ENCODE results near the gene ADGRV1.
"Not testable (repeated sequence)": the region's sequence is repeated elsewhere in the genome, so short reads cannot be mapped to it uniquely, and the experiment has no call there.

The ADGRV1 gene

DNA sequence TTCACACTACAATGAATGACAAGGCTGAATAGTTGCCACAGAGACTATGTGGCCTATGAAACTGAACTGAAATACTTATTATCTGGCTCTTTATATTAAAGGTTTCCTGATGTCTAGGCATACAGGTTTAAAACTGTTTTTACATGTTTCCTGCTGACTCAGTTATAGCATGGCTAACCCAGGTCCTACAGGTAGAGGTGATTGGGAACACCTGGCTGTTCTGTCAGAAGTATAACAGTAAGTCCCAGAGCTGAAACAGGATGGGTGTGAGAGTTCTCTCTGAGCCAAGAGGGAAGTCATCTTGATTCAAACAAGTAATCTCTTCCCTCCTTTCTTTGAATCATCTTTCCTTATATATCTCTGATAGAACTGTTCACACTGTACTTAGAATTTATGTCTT lies 4.9 kb upstream of the ADGRV1 start:
- no peak for DNase-seq

GRCh38 chr5:90554358-90555006 lies 4.1 kb upstream of the ADGRV1 start:
- no peak for DNase-seq

DNA sequence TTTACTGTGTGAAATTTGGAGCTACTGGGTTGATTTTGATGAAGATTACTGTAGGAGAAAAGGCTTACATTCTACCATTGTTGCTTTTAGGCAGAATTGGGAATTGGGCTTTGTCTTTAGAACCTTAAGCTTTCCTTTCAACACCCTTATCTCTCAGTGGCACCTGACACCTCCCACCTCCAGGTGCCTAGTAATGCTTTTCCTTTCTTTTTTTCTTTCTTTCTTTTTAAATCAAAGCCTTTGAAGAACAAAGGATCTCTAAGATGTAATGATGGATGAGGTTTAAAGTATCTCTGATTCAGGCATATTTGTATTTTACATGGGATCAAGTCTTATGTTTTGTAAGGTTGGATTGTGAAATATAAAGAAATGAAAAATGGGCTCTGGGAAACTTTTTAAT lies 2.9 kb upstream of the ADGRV1 start:
- DNase-seq = no peak

GRCh38 chr5:90557391-90557790 lies 1.2 kb upstream of the ADGRV1 start:
- DNase-seq = no peak

DNA sequence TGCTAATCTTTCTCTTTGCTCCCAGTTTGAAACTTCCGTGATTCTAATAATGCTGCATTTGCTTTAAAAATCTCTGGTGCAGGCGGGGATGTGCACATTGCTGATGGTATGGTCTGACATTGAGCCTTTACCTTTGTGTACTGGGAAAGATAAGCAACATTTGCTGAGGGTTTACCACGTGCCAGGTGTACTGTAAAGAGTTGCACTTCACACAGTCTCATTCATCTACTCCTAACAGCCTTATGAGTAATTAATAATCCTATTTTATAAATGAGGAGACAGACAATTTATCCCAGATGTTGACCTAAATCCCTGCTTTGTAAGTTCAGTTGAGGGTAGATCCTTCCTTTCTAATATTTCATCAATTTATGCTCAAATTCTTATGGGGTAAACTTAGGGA lies 726 bp upstream of the ADGRV1 start:
- no peak for DNase-seq

- no peak for DNase-seq
These were observed 2.2 kb downstream of the ADGRV1 start for GRCh38 chr5:90560771-90561170.

DNA sequence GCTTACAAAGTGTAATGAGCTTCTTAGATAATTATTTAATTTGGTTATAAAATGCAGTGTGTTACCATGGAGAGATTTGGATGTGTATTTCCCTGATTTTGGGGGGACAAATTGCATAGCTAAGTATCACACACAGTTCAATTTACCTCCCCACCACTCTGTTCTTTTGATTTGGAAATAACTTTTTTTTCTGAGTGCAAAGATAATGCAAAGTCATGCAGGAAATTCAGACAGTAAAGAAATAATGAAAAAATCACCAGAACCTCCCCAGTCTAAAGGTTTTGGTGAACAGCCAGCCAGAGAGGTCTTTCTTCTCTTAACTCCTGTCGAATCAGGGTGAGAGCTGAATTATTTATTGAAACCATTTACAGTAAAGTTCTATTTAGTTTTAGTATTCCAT lies 3.2 kb downstream of the ADGRV1 start:
- DNase-seq = no peak

- no peak for DNase-seq
These were observed 3.7 kb downstream of the ADGRV1 start for GRCh38 chr5:90562341-90562740.

- no peak for DNase-seq
These were observed 4.5 kb downstream of the ADGRV1 start for GRCh38 chr5:90563108-90563507.

GRCh38 chr5:90565491-90565890 lies 6.9 kb downstream of the ADGRV1 start:
- no peak for DNase-seq

- no peak for DNase-seq
These were observed 10.5 kb downstream of the ADGRV1 start for GRCh38 chr5:90569084-90569483.

GRCh38 chr5:90570034-90570433 lies 11.4 kb downstream of the ADGRV1 start:
- no peak for DNase-seq

DNA sequence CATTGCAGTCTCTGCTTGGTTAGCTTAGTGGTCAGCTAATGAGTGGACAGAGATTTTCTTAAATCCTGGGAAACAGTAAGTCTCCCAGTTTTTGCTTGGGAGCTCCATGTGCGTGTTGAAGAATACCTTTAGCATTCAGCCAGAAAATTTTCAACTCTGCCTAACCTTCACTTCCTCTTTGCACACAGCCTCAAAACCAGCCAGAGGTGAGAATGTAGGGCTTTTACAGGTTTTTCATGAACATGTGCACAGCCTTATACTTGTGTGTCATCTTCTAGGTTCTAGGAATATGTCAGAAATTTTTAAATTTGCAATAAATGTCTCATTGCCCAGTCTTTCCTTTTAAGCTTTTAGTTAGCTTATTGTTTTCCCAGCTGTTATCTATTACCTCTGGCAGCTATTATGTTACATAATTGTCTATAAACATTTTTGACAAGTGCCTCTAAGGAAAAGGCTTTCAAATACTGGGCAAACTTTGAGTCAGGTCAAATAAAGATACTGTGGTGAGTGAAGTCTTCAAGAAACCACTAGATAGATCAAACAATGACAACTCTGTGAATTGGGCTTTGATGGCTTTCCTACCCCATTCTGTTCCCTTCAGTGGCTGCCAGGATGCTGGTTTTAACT lies 12.7 kb downstream of the ADGRV1 start:
- DNase-seq = no peak

DNA sequence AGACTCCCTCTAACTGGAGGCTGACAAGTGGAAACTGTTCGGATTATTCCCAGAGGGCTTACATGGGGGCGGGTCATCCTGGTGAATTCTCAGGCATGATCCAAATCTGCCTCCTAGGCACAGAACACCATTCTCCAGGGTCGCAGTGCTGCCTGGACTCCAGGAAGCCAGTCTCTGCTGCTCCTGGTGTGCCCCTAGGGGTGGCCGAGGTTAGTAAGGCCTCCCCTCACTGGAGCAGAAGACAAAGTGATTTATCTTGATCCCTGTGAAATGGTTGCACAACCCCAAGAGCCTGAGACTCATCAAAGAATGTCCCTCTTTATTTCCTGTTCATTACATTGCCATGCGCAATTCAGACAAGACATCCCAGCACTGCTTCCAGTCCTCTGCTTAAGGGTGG lies 17.1 kb downstream of the ADGRV1 start:
- no peak for DNase-seq

- DNase-seq = not testable (repeated sequence)
These were observed 18.0 kb downstream of the ADGRV1 start for GRCh38 chr5:90576566-90576965.

GRCh38 chr5:90579905-90580304 lies 21.3 kb downstream of the ADGRV1 start:
- not testable (repeated sequence) for DNase-seq

DNA sequence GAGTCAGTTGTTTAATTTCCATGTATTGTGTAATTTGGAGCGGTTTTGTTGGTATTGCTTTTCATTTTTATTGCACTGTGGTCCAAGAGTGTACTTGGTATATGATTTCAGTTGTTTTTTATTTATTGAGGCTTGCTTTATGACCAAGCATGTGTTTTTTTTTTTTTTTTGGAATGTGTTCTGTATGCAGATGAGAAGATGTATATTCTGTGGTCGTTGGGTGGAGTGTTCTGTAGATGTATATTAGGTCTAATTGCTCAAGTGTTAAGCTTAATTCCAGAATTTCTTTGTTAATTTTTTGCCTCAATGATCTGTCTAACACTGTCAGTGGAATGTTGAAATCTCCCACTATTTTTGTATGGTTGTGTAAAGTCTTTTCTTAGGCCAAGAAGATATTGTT lies 23.4 kb downstream of the ADGRV1 start:
- no peak for DNase-seq

DNA sequence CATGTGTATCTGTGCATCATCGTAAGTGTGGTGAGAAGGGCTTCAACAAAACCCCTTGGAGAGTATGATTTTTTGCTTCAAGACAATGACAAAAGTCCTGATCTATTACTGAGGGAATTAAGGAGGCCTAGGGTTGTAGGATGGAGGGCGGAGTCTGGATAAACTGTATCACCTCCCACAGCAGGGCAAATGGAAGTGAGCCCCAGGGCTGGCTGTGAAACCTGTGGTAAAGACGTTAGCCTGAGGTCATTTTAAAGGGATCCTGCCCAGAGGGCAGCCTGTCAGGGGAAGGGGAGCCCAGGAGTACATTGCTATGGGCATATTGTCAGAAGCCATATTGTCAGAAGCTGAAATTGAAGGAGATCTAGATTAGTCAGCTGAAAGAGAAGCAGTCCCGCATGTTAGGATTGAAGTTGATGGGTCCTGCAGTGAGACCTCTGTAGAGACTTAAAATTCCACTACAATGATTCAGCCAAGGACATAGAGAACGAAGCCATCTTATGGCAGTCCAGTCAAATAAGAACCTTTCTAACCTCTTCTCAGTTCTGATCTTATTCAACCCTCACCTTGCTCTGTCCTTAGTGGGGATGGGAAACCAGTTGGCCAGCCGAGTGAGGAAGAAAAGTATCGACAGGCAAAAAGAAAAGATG lies 26.9 kb downstream of the ADGRV1 start:
- no peak for DNase-seq

- no peak for DNase-seq
These were observed 27.9 kb downstream of the ADGRV1 start for GRCh38 chr5:90586469-90586868.

DNA sequence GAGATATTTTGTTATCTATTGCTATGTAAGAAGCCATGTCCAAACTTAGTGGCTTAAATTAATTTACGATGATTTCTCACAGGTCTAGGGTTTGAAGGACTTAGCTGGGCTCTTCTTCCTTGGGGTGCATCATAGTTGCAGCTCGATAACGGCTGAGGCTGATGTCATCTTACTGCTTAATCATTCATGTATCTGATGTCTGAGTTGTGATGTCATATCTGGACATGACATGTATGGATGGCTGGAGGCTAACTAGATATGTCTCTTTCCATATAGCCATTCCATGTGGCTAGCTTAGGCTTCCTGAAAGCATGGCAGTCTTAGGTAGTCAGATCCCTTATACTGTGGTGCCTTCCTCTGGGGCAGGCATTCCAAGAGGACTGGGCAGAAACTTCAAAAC lies 31.6 kb downstream of the ADGRV1 start:
- DNase-seq = no peak

GRCh38 chr5:90593083-90593482 lies 34.5 kb downstream of the ADGRV1 start:
- not testable (repeated sequence) for DNase-seq

DNA sequence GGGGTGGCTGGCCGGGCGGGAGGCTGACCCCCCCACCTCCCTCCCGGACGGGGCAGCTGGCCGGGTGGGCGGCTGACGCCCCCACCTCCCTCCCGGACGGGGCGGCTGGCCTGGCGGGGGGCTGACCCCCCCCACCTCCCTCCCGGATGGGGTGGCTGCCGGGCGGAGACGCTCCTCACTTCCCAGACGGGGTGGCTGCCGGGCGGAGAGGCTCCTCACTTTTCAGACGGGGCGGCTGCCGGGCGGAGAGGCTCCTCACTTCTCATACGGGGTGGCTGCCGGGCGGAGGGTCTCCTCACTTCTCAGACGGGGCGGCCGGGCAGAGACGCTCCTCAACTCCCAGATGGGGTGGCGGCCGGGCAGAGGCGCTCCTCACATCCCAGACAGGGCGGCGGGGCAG lies 37.2 kb downstream of the ADGRV1 start:
- DNase-seq = not testable (repeated sequence)

- DNase-seq = no peak
These were observed 39.7 kb downstream of the ADGRV1 start for GRCh38 chr5:90598293-90598692.

GRCh38 chr5:90600307-90600706 lies 41.7 kb downstream of the ADGRV1 start:
- DNase-seq = not testable (repeated sequence)
